ENCODE measurements around the gene RIN1. TPM values are rescaled to one million over a fixed set of nuclear protein-coding genes. Genes with fewer than 3 reads are reported as not detected.

The RIN1 gene
- total and polyA plus RNA-seq, 2 donors (not counting 3 experiments of a cell fraction or from before 2014, with no cell fraction given), result 4.4 to 10.2 TPM

DNA sequence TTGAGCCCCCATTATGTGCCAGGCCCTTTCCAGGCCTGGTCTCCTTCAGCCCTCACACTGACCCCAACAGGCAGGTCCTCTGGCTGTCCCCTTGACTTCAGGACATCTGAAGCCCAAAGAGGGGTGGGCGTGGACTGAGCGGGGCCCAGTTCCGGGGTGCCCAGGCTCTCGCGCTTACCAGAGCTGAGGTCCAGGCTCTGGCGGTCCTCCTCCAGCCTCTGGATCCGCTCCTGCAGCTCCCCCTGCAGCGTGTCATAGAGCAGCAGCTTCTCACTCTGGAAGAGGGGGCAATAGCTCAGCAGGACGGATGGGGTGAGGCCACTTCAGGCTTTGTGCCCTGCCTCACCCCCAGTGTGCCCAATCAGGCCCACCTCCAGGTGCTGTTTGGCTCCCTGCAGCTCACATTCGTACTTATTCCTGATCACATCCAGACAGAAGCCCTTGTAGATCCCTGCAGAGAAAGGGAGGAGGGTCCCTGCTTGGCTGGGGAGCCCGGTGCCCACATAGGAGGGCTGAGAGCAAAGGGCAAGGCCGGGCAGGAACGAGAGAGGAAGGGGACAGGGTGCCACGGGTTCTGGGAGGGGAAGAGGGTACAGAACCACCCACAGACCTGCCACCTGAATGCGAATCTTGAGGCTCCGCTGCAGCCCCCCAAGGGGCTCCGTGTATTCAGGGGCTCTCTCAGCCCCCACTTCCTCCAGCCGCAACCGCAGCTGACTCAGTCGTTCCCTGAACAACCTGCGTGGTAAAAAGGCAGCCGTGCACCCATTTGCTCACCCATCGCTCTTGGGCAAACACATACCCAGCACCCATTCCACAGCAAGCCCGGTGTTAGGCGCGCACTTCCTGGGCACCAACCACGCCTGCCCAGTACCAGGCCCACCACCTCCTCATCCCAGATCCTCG, 4.6 kb upstream of the RIN1 start:
- Histone ChIP-seq H3K27ac (ENCODE audit: insufficient read depth, low read depth, low read length) (no peak overlapping the region), H2AFZ (ENCODE audit: low read depth, low read length) (no peak overlapping the region), H3K4me3 (replicated peaks in 1 of 3; ENCODE audit: insufficient read depth in 1 of 3, low read depth in 1 of 3, low read length in 3 of 3) (no peak overlapping the region), H3K9me3 (replicated peaks; ENCODE audit: control insufficient read depth, insufficient read depth, low read length) (no peaks in the 10 kb centered on the region), H3K4me1 (ENCODE audit: control insufficient read depth, extremely low read depth, insufficient read depth, low read length) (peaks cover 25% of the 10 kb centered on the region), H3K36me3 (ENCODE audit: control insufficient read depth in 2 of 2, extremely low read depth in 1 of 2, insufficient read depth in 2 of 2, low read length in 2 of 2) (peaks cover 0 to 23% of the 10 kb centered on the region in 2 experiments), H4K20me1 (replicated peaks; ENCODE audit: control insufficient read depth, extremely low read depth, insufficient read depth, low read length) (no peaks in the 10 kb centered on the region), H3K4me2 (ENCODE audit: insufficient read depth, low read length) (no peak overlapping the region), H3K27me3 (ENCODE audit: control insufficient read depth in 2 of 2, insufficient read depth in 2 of 2, low read length in 2 of 2) (no peaks in the 10 kb centered on the region), H3K79me2 (ENCODE audit: control insufficient read depth, insufficient read depth, low read length) (peaks cover 19% of the 10 kb centered on the region), H3K9ac (replicated peaks; ENCODE audit: extremely low read depth, insufficient read depth, low read length) (no peak overlapping the region), H3K9me1 (replicated peaks; ENCODE audit: control insufficient read depth, extremely low read depth, insufficient read depth, low read length) (no peaks in the 10 kb centered on the region)
- DNase-seq (ENCODE audit: low read depth, low spot score) (no peak), FAIRE-seq (no peak)
- TF ChIP-seq EZH2 (IDR thresholded peaks at IDR 0.05; ENCODE audit: borderline replicate concordance, low read depth, low read length, severe bottlenecking), result no peak
- no peak for TF ChIP-seq POLR2A (IDR thresholded peaks at IDR 0.05; ENCODE audit: low read depth, low read length)
- TF ChIP-seq, protein P1, sequence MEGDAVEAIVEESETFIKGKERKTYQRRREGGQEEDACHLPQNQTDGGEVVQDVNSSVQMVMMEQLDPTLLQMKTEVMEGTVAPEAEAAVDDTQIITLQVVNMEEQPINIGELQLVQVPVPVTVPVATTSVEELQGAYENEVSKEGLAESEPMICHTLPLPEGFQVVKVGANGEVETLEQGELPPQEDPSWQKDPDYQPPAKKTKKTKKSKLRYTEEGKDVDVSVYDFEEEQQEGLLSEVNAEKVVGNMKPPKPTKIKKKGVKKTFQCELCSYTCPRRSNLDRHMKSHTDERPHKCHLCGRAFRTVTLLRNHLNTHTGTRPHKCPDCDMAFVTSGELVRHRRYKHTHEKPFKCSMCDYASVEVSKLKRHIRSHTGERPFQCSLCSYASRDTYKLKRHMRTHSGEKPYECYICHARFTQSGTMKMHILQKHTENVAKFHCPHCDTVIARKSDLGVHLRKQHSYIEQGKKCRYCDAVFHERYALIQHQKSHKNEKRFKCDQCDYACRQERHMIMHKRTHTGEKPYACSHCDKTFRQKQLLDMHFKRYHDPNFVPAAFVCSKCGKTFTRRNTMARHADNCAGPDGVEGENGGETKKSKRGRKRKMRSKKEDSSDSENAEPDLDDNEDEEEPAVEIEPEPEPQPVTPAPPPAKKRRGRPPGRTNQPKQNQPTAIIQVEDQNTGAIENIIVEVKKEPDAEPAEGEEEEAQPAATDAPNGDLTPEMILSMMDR (IDR thresholded peaks at IDR 0.05; ENCODE audit: extremely low read depth in 1 of 2, insufficient read depth in 1 of 2, low read depth in 1 of 2, low read length in 2 of 2), result no peak
- no peak for TF ChIP-seq MAX (IDR thresholded peaks at IDR 0.05; ENCODE audit: insufficient read depth, insufficient read length)
- TF ChIP-seq MYC (IDR thresholded peaks at IDR 0.05; ENCODE audit: low read depth, low read length), result no peak
- TF ChIP-seq POLR2AphosphoS5 (IDR thresholded peaks at IDR 0.05; ENCODE audit: insufficient read depth, low read depth, low read length), result no peak
- no peak for TF ChIP-seq JUN (IDR thresholded peaks at IDR 0.05; ENCODE audit: borderline replicate concordance, insufficient read depth, insufficient read length, low read depth)
- TF ChIP-seq GATA2 (IDR thresholded peaks at IDR 0.05; ENCODE audit: insufficient read depth, insufficient read length, low read depth, low read length), result no peak
- TF ChIP-seq FOS (IDR thresholded peaks at IDR 0.05; ENCODE audit: borderline replicate concordance, insufficient read depth, low read length), result no peak
- no TSS peak for BruUV-seq (replicated peaks)
- dilution Hi-C loops (cut with MboI; ENCODE audit: extremely low pct_ligation_motif_present, low sequenced_read_pairs) (no loop called here), intact Hi-C loops (cut with micrococcal nuclease) (no loop called here)
- ChIA-PET CTCF (no interaction called here), POLR2A (no interaction called here)

All from endothelial cell of umbilical vein (primary cell).